Vein endothelial cell (primary cell): Measurements from ENCODE around the gene SPRR1B. TPM values are rescaled to one million over a fixed set of nuclear protein-coding genes. Genes with fewer than 3 reads are reported as not detected.

Experiments
- small RNA-seq: library from RNA; depleted of rRNA; stranded (forward); fragments of <200 nt; gene quantifications from one replicate; pipeline ENCODE3, GENCODE V24; 2012
- total RNA-seq: library from RNA; depleted of rRNA; stranded (reverse); fragments of >200 nt; gene quantifications from 2 replicates; pipeline ENCODE4 v1.2.3, GENCODE V29; 2012

SPRR1B gene
- total RNA-seq = not detected in 2 replicates

DNA sequence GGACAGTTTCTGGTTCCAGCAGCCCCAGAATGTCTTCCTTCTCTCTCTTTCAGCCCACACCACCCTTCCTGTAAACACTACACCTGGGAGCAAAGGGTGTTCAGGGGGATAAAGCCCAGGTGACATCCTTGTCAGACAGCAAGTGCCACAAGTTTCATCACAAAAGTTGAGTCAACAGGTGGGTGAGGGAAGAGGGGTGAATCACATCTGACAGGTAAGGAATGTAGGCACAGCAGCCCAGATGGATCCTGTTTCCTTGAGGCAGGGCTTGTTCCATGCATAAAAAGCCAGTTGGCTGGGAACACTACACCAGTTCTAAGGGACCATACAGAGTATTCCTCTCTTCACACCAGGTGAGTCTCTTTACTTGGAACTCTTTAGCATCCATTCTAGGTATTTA, at the start of gene SPRR1B:
Gene SPRR1B, plus strand, starts transcription at position 309 of the 400 bp plus-strand sequence. CDS start 1,143 bp downstream, outside the sequence.

DNA sequence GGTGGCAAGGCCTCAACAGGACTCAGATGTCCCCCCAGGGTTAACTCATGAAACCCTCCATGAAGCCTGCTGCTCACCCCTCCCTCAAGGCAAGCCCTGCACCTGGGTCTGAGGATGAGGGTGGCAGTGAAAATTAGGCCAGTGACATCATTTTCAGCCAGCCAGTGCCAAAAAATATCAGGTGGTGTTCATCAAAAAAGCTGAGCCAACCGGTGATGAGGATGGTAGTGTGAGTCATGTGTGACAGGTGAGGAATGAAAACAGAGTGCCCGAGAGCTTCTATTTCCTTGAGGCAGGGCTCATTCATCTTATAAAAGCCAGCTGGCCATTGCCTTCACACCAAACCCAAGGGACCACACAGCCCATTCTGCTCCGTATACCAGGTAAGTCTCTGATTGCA, 47.3 kb upstream of the SPRR1B start, which contains the start of gene SPRR1A:
Gene SPRR1A, plus strand, starts transcription at position 339 of the 400 bp plus-strand sequence. CDS start 1,150 bp downstream, outside the sequence.

DNA sequence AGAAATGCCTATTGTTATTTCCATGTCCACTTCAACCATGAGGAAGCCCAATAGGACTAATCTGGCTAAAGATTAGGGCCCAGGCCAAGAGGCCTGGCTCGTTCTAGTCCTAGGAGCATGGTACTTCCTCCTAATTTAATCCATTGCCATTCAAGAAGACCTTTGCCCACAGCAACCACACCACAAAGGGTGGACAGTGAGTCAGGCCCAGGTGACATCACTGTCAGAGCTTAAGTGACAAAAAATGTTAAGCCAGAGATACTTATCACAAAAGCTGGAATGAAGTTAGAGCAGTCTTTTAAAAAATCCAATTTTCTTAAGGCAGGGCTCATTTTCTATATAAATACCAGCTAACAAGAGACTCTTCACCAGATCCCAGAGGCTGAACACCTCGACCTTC, 29.6 kb upstream of the SPRR1B start, which contains the start of gene SPRR3:
Gene SPRR3, plus strand, starts transcription at position 368 of the 400 bp plus-strand sequence. CDS start 1,272 bp downstream, outside the sequence.

DNA sequence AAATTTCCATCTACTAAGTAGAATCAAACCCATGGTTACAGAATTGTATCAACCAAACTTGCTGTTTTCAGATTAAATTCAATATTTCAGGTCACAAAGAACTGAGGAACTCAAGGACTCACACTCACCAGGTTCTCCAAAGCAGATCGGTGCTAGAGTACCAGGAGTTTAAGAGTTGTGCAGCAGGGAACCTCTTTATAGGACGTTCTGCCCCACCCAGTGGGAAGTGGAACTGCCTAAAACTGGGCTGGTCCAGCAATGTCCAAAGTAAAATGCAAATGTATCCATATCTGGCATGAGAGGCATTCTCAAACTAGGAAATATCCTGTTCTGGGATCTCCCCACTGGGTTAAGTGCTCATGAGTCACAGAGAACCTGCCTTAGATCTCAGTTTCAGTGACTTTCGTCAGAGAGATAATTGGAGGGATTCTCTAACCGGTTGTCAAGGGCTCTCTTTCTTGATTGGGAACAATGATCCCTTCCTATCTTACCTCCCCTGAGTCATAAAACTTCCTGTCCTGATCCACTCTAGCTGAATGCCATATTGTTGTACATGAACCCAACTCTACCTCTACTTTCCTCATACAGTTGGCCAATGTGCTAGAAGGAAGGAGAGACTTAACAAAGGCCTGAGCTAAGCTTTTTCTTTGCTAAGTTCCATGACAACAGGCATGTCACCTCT, 10.1 kb downstream of the SPRR1B start, which contains the start of gene SPRR2D:
Gene SPRR2D, minus strand, starts transcription at position 171 of the 682 bp plus-strand sequence. CDS start 774 bp downstream, outside the sequence.

DNA sequence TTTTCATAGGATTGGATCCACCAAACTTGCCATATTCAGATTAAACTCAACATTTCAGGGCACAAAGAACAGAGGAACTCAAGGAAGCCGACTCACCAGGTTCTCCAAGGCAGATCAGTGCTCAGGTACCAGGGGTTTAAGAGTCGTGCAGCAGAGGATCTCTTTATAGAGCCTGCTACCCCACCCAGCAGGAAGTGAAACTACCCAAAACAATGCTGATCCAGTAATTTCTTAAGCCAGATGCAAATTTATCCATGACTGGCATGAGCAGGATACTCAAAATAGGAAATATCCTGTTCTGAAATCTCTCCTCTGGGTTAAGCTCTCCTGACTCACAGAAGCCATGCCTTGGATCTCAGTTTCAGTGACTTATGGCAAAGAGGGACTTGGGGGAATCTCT, 26.4 kb downstream of the SPRR1B start, which contains the start of gene SPRR2A:
Gene SPRR2A, minus strand, starts transcription at position 138 of the 400 bp plus-strand sequence. CDS start 777 bp downstream, outside the sequence.

GRCh38 chr1:153071511-153071910, 40.5 kb downstream of the SPRR1B start, which contains the start of gene SPRR2B:
SPRR2B (minus strand) TSS chr1:153071611; CDS start chr1:153070839, 772 bp downstream.

Small RNAs within 50 kb of the gene (small RNA-seq; reads per million reads assigned to genes)
- not detected for gene AL356867.1
- gene RF00322 = not detected
- gene SPRR1A = not detected

Other genes with a start within 250 kb of the SPRR1B start
- not detected in 2 replicates for gene LCE1E, start 244.9 kb upstream of the SPRR1B start, total RNA-seq
- not detected in 2 replicates for gene LCE1D, start 234.5 kb upstream of the SPRR1B start, total RNA-seq
- gene LCE1C, start 224.6 kb upstream of the SPRR1B start, total RNA-seq = not detected in 2 replicates
- gene LCE1B, start 219.2 kb upstream of the SPRR1B start, total RNA-seq = not detected in 2 replicates
- gene LCE1A, start 203.7 kb upstream of the SPRR1B start, total RNA-seq = not detected in 2 replicates
- not detected in 2 replicates for gene LCE6A, start 188.3 kb upstream of the SPRR1B start, total RNA-seq
- gene LCE7A, start 171.2 kb upstream of the SPRR1B start, total RNA-seq = not detected in 2 replicates
- gene SMCP, start 152.9 kb upstream of the SPRR1B start, total RNA-seq = not detected in 2 replicates
- gene IVL, start 122.7 kb upstream of the SPRR1B start, total RNA-seq = not detected in 2 replicates
- gene SPRR5, start 84.0 kb upstream of the SPRR1B start, total RNA-seq = not detected in 2 replicates
- gene SPRR4, start 60.6 kb upstream of the SPRR1B start, total RNA-seq = not detected in 2 replicates
- gene SPRR1A, start 47.1 kb upstream of the SPRR1B start, total RNA-seq = not detected in 2 replicates
- not detected in 2 replicates for gene SPRR3, start 29.5 kb upstream of the SPRR1B start, total RNA-seq
- not detected in 2 replicates for gene SPRR2D, start 9.9 kb downstream of the SPRR1B start, total RNA-seq
- gene SPRR2A, start 26.3 kb downstream of the SPRR1B start, total RNA-seq = not detected in 2 replicates
- not detected in 2 replicates for gene SPRR2B, start 40.4 kb downstream of the SPRR1B start, total RNA-seq
- not detected in 2 replicates for gene SPRR2E, start 63.3 kb downstream of the SPRR1B start, total RNA-seq
- not detected in 2 replicates for gene SPRR2F, start 82.3 kb downstream of the SPRR1B start, total RNA-seq
- gene SPRR2G, start 119.7 kb downstream of the SPRR1B start, total RNA-seq = not detected in 2 replicates
- gene LELP1, start 172.2 kb downstream of the SPRR1B start, total RNA-seq = not detected in 2 replicates
- gene PRR9, start 186.4 kb downstream of the SPRR1B start, total RNA-seq = not detected in 2 replicates
- gene LORICRIN, start 228.5 kb downstream of the SPRR1B start, total RNA-seq = not detected in 2 replicates